Stimulated activated CD8-positive, alpha-beta memory T cell treated with anti-CD3 and anti-CD28 coated beads, Interleukin-7, amount 100 ng/mL, for 1 hour (primary cell): ENCODE measurements around the gene ATCAY.
"Not testable (repeated sequence)": the region's sequence is repeated elsewhere in the genome, so short reads cannot be mapped to it uniquely, and the experiment has no call there.

ENCODE experiments used
- DNase-seq, 2 donors: peaks; one replicate each; pipeline ENCODE4 v3.0.0-alpha.2; 2020; ENCODE audit warnings: low read depth in 2 of 2

The ATCAY gene

GRCh38 chr19:3857449-3858003 is 23.0 kb upstream of the ATCAY start:
- no peak for DNase-seq

DNA sequence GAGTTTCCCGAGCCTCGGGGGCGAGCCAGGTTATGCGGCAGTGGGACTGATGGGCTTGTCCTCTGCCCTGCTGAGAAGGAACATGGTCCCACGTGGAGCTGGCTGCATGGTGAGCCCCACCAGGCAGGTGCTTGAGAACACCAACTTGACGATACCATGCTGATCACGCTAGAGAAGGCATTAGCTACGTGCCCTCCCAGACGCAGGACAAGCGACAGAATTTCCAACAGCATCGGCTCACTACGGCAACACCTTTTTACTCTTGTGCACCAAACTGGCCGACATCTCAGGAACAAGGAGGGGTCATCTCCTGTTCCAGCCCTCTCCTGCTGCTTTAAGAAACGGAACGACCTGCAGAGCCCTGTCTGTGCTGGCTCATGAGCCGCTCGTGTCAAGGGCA is 20.0 kb upstream of the ATCAY start:
- DNase-seq, result no peak

GRCh38 chr19:3862826-3863500 is 17.5 kb upstream of the ATCAY start:
- DNase-seq, result no peak

- DNase-seq, result no peak
Observed at GRCh38 chr19:3863648-3864047, 16.8 kb upstream of the ATCAY start.

DNA sequence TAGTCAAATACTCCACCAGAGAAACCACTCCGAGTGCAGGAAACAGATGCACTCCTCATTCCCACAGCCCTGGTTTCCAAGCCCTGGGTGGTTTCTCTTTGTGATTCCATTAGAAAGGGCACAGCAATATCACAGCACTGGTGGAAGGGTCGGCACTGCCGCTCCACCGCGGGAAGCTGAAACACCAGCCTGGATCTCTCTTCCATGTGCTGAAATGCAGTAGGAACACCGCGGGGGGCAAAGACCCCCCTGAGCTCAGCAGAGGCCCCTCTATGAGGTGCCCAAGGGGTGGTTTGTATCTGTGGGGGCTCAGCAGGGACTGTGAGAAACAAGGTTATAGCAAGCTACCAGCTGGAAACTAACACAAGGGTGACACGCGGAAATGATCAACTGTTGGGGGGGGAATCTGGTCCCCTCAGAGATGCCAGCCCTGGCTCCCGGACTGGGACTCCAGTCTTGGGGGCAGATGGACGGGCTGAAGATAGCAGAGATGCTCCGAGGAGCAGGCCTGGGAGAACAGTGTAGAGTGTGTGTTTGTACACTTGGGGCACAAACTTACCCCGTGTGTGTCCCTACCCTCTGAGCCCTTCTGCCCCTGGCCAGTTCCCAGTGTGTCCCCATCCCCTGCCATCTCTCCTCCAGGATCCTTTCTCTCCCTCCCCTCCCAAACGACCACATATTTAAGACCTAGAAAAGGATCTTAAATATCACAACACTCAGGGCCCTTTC is 13.4 kb upstream of the ATCAY start:
- no peak for DNase-seq

- DNase-seq, result no peak
Observed at GRCh38 chr19:3867971-3868769, 12.3 kb upstream of the ATCAY start.

GRCh38 chr19:3868770-3869456 is 11.6 kb upstream of the ATCAY start, which contains the start of gene ZFR2:
TSS of gene ZFR2 (minus strand) at chr19:3869038. CDS start at chr19:3869017, 21 bp downstream.
- DNase-seq, result no peak

DNA sequence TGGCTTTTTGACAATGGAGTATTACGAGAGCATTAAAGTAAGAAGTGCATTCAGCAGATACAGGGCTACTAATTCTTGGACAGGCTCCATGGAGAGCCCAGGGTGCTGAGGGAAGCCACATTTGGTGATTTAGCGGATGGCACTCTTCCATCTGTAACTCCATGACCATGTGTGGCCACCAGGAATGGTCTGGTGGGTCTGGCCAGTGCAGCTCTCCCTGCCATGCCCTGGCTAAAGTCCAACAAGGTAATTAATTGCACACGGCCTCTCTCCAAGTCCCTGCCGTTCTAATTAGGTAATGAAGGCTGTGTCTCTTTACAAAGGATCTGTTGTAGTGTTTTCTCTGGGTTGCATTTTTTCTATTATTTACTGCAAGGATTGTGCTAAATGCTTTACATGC is 7.3 kb upstream of the ATCAY start:
- no peak for DNase-seq

- DNase-seq, result not testable (repeated sequence)
Observed at GRCh38 chr19:3874695-3875094, 5.8 kb upstream of the ATCAY start.

GRCh38 chr19:3879656-3880055 is 829 bp upstream of the ATCAY start:
- no peak for DNase-seq

- DNase-seq, result no peak
Observed at GRCh38 chr19:3881272-3882040, 971 bp downstream of the ATCAY start.

DNA sequence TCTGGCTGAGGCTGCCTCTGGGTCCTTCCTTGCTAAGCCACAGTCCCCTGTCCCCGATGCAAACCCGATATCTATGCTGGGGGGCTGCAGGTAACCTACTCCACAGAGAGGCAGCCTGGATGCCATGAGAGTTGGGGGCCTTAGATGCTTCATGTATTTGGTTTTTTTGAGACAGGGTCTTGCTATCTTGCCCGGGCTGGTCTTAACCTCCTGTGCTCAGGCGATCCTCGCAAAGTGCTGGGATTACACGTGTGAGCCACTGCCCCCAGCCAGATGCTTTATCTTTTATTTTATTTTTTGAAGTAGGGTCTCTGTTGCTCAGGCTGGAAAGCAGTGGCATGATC is 1.5 kb downstream of the ATCAY start:
- no peak for DNase-seq

DNA sequence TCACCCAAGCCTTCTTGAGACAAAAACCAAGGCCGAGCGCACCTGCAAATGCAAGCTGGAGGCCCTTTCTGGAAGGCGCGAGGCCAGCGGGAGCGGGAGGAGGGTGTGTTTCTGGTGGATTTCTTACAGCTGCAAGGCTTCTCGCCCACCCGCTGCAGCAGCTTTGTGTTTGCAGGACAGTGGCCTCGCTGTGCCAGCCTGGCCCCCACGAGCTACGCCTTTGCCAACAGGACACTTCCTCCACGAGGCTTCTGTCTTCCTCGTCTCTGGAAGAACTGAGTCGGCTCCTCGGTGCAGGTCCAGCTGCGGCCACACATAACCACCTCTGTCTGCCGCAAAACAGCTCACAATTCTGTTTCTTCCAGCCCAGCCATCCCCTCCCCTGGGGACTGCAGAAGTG is 10.1 kb downstream of the ATCAY start:
- DNase-seq, result no peak

GRCh38 chr19:3893509-3894179 is 13.2 kb downstream of the ATCAY start:
- DNase-seq, result no peak

DNA sequence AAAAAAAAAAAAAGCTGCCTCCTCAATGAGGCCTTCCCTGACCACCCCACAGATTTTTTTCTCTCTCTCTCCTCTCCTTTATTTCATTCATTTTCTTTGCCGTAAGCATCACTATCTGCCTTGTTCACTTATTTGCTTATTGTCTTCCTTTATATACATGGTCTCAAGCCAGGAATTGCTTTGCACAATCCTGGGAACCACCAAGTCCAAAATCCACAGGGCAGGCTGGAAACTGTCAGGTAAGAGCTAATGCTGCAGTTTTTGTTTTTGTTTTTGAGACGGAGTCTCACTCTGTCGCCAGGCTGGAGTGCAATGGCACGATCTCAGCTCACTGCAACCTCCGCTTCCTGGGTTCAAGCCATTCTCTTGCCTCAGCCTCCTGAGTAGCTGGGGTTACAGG is 14.5 kb downstream of the ATCAY start:
- DNase-seq, result not testable (repeated sequence)

GRCh38 chr19:3895788-3896187 is 15.3 kb downstream of the ATCAY start:
- DNase-seq, result no peak

GRCh38 chr19:3897936-3898335 is 17.5 kb downstream of the ATCAY start:
- DNase-seq, result no peak

DNA sequence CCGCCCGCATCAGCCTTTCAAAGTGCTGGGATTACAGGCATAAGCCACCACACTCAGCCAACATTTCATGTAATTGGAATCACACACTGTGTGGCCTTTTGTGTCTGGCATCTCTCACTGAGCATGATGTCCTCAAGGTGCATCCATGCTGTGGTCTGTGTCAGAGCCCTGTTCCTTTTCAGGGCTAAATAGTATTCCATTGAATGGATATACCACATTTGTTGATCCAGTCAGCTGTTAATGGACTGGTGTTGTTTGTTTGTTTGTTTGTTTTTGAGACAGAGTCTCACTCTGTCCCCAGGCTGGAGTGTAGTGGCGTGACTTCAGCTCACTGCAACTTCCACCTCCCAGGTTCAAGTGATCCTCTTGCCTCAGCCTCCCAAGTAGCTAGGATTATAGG is 17.9 kb downstream of the ATCAY start:
- DNase-seq, result no peak

- no peak for DNase-seq
Observed at GRCh38 chr19:3899531-3900294, 19.2 kb downstream of the ATCAY start.
